ENCODE data around the gene FAXDC2. TPM values are rescaled to one million over a fixed set of nuclear protein-coding genes. Genes with fewer than 3 reads are reported as not detected.
A peak's percentile ranks its signal among the peaks of the same experiment; 100 is the strongest.

FAXDC2 gene
- total and polyA plus RNA-seq, 2 of the 13 experiments (the other 11 are each of a cell fraction or from before 2014, with no cell fraction given) = 4.7 to 58.8 TPM

- TF ChIP-seq MLXIP (CRISPR knock-in tag; IDR thresholded peaks at IDR 0.05; ENCODE audit: borderline replicate concordance) (no peak), ZNF646 (CRISPR knock-in tag; IDR thresholded peaks at IDR 0.05) (no peak), NFKB2 (CRISPR knock-in tag; IDR thresholded peaks at IDR 0.05; ENCODE audit: borderline replicate concordance) (peak; percentile 39; the same call in 1 of the 2 replicates), ARID3A (IDR thresholded peaks at IDR 0.05; ENCODE audit: low read depth, low read length) (no peak), SP2 (CRISPR knock-in tag; IDR thresholded peaks at IDR 0.05) (no peak), ZNF781 (CRISPR knock-in tag; IDR thresholded peaks at IDR 0.05; ENCODE audit: borderline replicate concordance, not compliant biosample characterization) (no peak), HDAC1 (CRISPR knock-in tag; IDR thresholded peaks at IDR 0.05) (peak; percentile 53; the same call in 1 of the 2 replicates), ZNF598 (CRISPR knock-in tag; IDR thresholded peaks at IDR 0.05; ENCODE audit: borderline replicate concordance) (no peak; the same call in 1 of the 2 replicates), ZSCAN21 (CRISPR knock-in tag; IDR thresholded peaks at IDR 0.05; ENCODE audit: borderline replicate concordance) (no peak; the same call in 1 of the 2 replicates), RXRB (CRISPR knock-in tag; IDR thresholded peaks at IDR 0.05; ENCODE audit: borderline replicate concordance) (peak; percentile 63), FUBP1 (CRISPR knock-in tag; IDR thresholded peaks at IDR 0.05; ENCODE audit: borderline replicate concordance) (no peak), ZNF33B (CRISPR knock-in tag; IDR thresholded peaks at IDR 0.05) (no peak), ZNF816 (CRISPR knock-in tag; IDR thresholded peaks at IDR 0.05; ENCODE audit: borderline replicate concordance) (no peak), RFX3 (CRISPR knock-in tag; IDR thresholded peaks at IDR 0.05) (no peak), RFX5 (IDR thresholded peaks at IDR 0.05; ENCODE audit: low read depth, low read length) (peak; percentile 43; the same call in 1 of the 2 replicates)
These were observed 8.0 kb upstream of the FAXDC2 start, which contains the start of gene CNOT8 (continued) for GRCh38 chr5:154858297-154858971.

Measured in HepG2 (cell line).